CD14-positive monocyte (primary cell): ENCODE measurements around the gene IGFBP4. TPM values are rescaled to one million over a fixed set of nuclear protein-coding genes. Genes with fewer than 3 reads are reported as not detected.

Experiments
- DNase-seq, 3 donors: peaks; one replicate each; pipeline ENCODE4 v3.0.0-alpha.2; 2011 to 2022
- H2AFZ ChIP-seq: 2 replicates; pipeline ENCODE4 v1.6.0; 2012; ENCODE audit warnings: mild to moderate bottlenecking, low read depth, low read length, inconsistent platforms; ENCODE audit not compliant: insufficient read depth, poor library complexity, severe bottlenecking
- H3K27ac ChIP-seq, 2 donors: 1 replicate in 1 of 2; 2 replicates in 1 of 2; pipeline ENCODE4 v1.5.1; 2012 to 2013; ENCODE audit warnings: low read length in 2 of 2, control low read depth in 1 of 2, inconsistent platforms in 1 of 2, low read depth in 1 of 2, mild to moderate bottlenecking in 1 of 2
- H3K27me3 ChIP-seq, 2 donors: one replicate each; pipeline versions ENCODE4 v1.6.0 to v1.6.1; 2011 to 2013; ENCODE audit warnings: low read length in 2 of 2; ENCODE audit not compliant: control insufficient read depth in 2 of 2, insufficient read depth in 2 of 2
- H3K36me3 ChIP-seq, 2 donors: replicated peaks in 1 of 2; 1 replicate in 1 of 2; 2 replicates in 1 of 2; pipeline versions ENCODE4 v1.5.1 to v1.6.1; 2012 to 2013; ENCODE audit warnings: low read length in 2 of 2, control low read depth in 1 of 2, inconsistent platforms in 1 of 2, mild to moderate bottlenecking in 1 of 2; ENCODE audit not compliant: insufficient read depth in 2 of 2, control insufficient read depth in 1 of 2
- H3K4me1 ChIP-seq, 2 donors: 1 replicate in 1 of 2; 2 replicates in 1 of 2; pipeline versions ENCODE4 v1.5.1 to v1.6.1; 2012 to 2013; ENCODE audit warnings: low read length in 2 of 2, control low read depth in 1 of 2, inconsistent platforms in 1 of 2, mild to moderate bottlenecking in 1 of 2, moderate library complexity in 1 of 2; ENCODE audit not compliant: insufficient read depth in 2 of 2, control insufficient read depth in 1 of 2
- H3K4me2 ChIP-seq: replicated peaks from 2 replicates; pipeline ENCODE3; 2012; ENCODE audit warnings: low read length, moderate library complexity, mild to moderate bottlenecking; ENCODE audit not compliant: poor library complexity, severe bottlenecking; ENCODE audit errors: extremely low read depth
- H3K4me3 ChIP-seq, 3 experiments: fragments of 200-600 bp in 1 of 3; sonication (generic) in 1 of 3; replicated peaks in 1 of 3; 1 replicate in 2 of 3; 2 replicates in 1 of 3; pipeline ENCODE4 v1.5.1; 2011 to 2013; ENCODE audit warnings: low read length in 3 of 3, mild to moderate bottlenecking in 3 of 3, control low read depth in 2 of 3, low read depth in 2 of 3, inconsistent platforms in 1 of 3, moderate library complexity in 1 of 3
- H3K79me2 ChIP-seq: 2 replicates; pipeline ENCODE4 v1.6.0; 2012; ENCODE audit warnings: mild to moderate bottlenecking, control low read depth, inconsistent platforms, low read length, moderate library complexity; ENCODE audit not compliant: insufficient read depth
- H3K9ac ChIP-seq: 2 replicates; pipeline ENCODE4 v1.6.0; 2017; ENCODE audit warnings: low read length, mild to moderate bottlenecking; ENCODE audit not compliant: insufficient read depth, poor library complexity, severe bottlenecking
- H3K9me3 ChIP-seq, 2 donors: replicated peaks in 1 of 2; 1 replicate in 1 of 2; 2 replicates in 1 of 2; pipeline versions ENCODE4 v1.5.1 to v1.6.1; 2012 to 2013; ENCODE audit warnings: low read length in 2 of 2, control low read depth in 1 of 2; ENCODE audit not compliant: control insufficient read depth in 1 of 2, insufficient read depth in 1 of 2
- H4K20me1 ChIP-seq: 2 replicates; pipeline ENCODE4 v1.6.0; 2012; ENCODE audit warnings: mild to moderate bottlenecking, low read length, control low read depth, moderate library complexity; ENCODE audit not compliant: insufficient read depth
- H3K27ac Mint-ChIP-seq, 7 donors: one replicate each; pipeline ENCODE4 v1.8.0; 2020; ENCODE audit warnings: mild to moderate bottlenecking in 7 of 7, mixed read lengths in 7 of 7, moderate library complexity in 6 of 7, inconsistent platforms in 2 of 7
- H3K27me3 Mint-ChIP-seq, 3 donors: one replicate each; pipeline ENCODE4 v1.8.0; 2021 to 2022; ENCODE audit warnings: low read depth in 3 of 3, mild to moderate bottlenecking in 3 of 3, mixed read lengths in 3 of 3, moderate library complexity in 3 of 3, inconsistent platforms in 1 of 3
- H3K36me3 Mint-ChIP-seq, 2 donors: one replicate each; pipeline ENCODE4 v1.8.0; 2020; ENCODE audit warnings: mixed read lengths in 2 of 2, inconsistent platforms in 1 of 2, mild to moderate bottlenecking in 1 of 2
- H3K4me1 Mint-ChIP-seq: one replicate; pipeline ENCODE4 v1.8.0; 2020; ENCODE audit warnings: mild to moderate bottlenecking, mixed read lengths
- H3K4me3 Mint-ChIP-seq, 2 donors: one replicate each; pipeline ENCODE4 v1.8.0; 2020; ENCODE audit warnings: mild to moderate bottlenecking in 2 of 2, mixed read lengths in 2 of 2, moderate library complexity in 1 of 2
- H3K9me3 Mint-ChIP-seq, 7 donors: one replicate each; pipeline ENCODE4 v1.8.0; 2020 to 2022; ENCODE audit warnings: mixed read lengths in 7 of 7, mild to moderate bottlenecking in 6 of 7, moderate library complexity in 6 of 7, inconsistent platforms in 2 of 7
- CTCF ChIP-seq: fragments of 200-600 bp; IDR thresholded peaks from one replicate; pipeline ENCODE4 v1.8.0; 2022; ENCODE audit warnings: antibody characterized with exemption, mild to moderate bottlenecking
- WGBS: methylation state at CpG from one replicate; pipeline ENCODE4 v1.1.5; 2013; ENCODE audit warnings: missing lambda C conversion rate; ENCODE audit not compliant: insufficient coverage; 5-methylcytosine and 5-hydroxymethylcytosine counted together
- intact Hi-C, 2 donors: fragments of 100-400 bp; cut with micrococcal nuclease; formaldehyde crosslinking; loops; one replicate each; pipeline versions ENCODE4 v1.15.0 to v1.15.1; 2023
- polyA plus RNA-seq, 3 donors: library from polyadenylated mRNA; depleted of rRNA in 1 of 3; unstranded in 2 of 3; stranded (reverse) in 1 of 3; fragments of 300-500 nt in 2 of 3; fragments of >200 nt in 1 of 3; fragmentation: Illumina TruSeq in 2 of 3; gene quantifications; 1 replicate in 2 of 3; 2 replicates in 1 of 3; pipeline ENCODE4 v1.2.3, GENCODE V29; 2012 to 2021

Gene IGFBP4
- polyA plus RNA-seq, 3 donors = 0.04 to 0.15 TPM; not detected in 1

GRCh38 chr17:40472733-40473452 is 29.6 kb downstream of the IGFBP4 start:
- H2AFZ ChIP-seq = no peak overlapping the region
- Mint-ChIP-seq H3K9me3 (peaks cover 0 to 3% (median 0%) of the 10 kb centered on the region in 7 donors), H3K36me3 (no peaks in the 10 kb centered on the region), H3K27ac (no peak overlapping the region), H3K27me3 (peaks cover 11 to 19% (median 15%) of the 10 kb centered on the region in 3 donors), H3K4me1 (no peaks in the 10 kb centered on the region), H3K4me3 (no peak overlapping the region)
- no peak overlapping the region for H3K9ac ChIP-seq
- H3K27ac ChIP-seq = no peak overlapping the region
- 100% methylated on average over 2 of the region's 3 CpGs for WGBS
- no peak overlapping the region for H3K4me2 ChIP-seq
- H3K36me3 ChIP-seq = no peaks in the 10 kb centered on the region
- no peak for DNase-seq
- H3K79me2 ChIP-seq = no peaks in the 10 kb centered on the region
- no peaks in the 10 kb centered on the region for H3K4me1 ChIP-seq
- H3K27me3 ChIP-seq = no peaks in the 10 kb centered on the region
- H3K9me3 ChIP-seq = no peaks in the 10 kb centered on the region
- no peaks in the 10 kb centered on the region for H4K20me1 ChIP-seq
- no peak overlapping the region for H3K4me3 ChIP-seq
- intact Hi-C loops = no loop called here
- TF ChIP-seq CTCF = no peak

- Histone ChIP-seq H3K4me2 (no peak overlapping the region), H3K27ac (no peak overlapping the region), H3K36me3 (no peaks in the 10 kb centered on the region), H3K9ac (no peak overlapping the region), H3K27me3 (no peaks in the 10 kb centered on the region), H3K9me3 (no peaks in the 10 kb centered on the region), H4K20me1 (no peaks in the 10 kb centered on the region), H3K4me1 (no peaks in the 10 kb centered on the region), H3K4me3 (no peak overlapping the region), H2AFZ (no peak overlapping the region), H3K79me2 (no peaks in the 10 kb centered on the region)
- Mint-ChIP-seq H3K4me1 (no peaks in the 10 kb centered on the region), H3K4me3 (no peak overlapping the region), H3K27me3 (peaks cover 11 to 24% (median 15%) of the 10 kb centered on the region in 3 donors), H3K9me3 (peaks cover 0 to 4% (median 0%) of the 10 kb centered on the region in 7 donors), H3K27ac (no peak overlapping the region), H3K36me3 (no peaks in the 10 kb centered on the region)
- no peak for DNase-seq
- intact Hi-C loops = no loop called here
- 92% methylated on average over 13 of the region's 16 CpGs for WGBS
- TF ChIP-seq CTCF = no peak
Measured at GRCh38 chr17:40473573-40474365, 30.5 kb downstream of the IGFBP4 start.
